Activated CD8-positive, alpha-beta memory T cell treated with anti-CD3 and anti-CD28 coated beads, Interleukin-2, amount 50 U/mL, for 24 hours (primary cell): Measurements from ENCODE around the gene OR51G1.
"Not testable (repeated sequence)": the region's sequence is repeated elsewhere in the genome, so short reads cannot be mapped to it uniquely, and the experiment has no call there.

Experiments used
- DNase-seq: peaks from one replicate; pipeline ENCODE4 v3.0.0-alpha.2; 2020; ENCODE audit errors: extremely low read depth

OR51G1 gene

GRCh38 chr11:4924239-4924638 is at the start of gene OR51G1:
Gene OR51G1 (minus strand): TSS chr11:4924339. CDS start chr11:4924339, 0 bp downstream.
- DNase-seq, result no peak

GRCh38 chr11:4962816-4963215 is 38.7 kb upstream of the OR51G1 start:
- DNase-seq, result no peak

- DNase-seq, result no peak
Measured at GRCh38 chr11:4960877-4961276, 36.7 kb upstream of the OR51G1 start.

- no peak for DNase-seq
Measured at GRCh38 chr11:4957396-4957795, 33.3 kb upstream of the OR51G1 start.

GRCh38 chr11:4955613-4956012 is 31.5 kb upstream of the OR51G1 start, which contains the start of gene OR51A2:
Gene OR51A2 (minus strand): TSS chr11:4955713. CDS start chr11:4955713, 0 bp downstream.
- not testable (repeated sequence) for DNase-seq

- no peak for DNase-seq
Measured at GRCh38 chr11:4947505-4947904, 23.4 kb upstream of the OR51G1 start, which contains the start of gene OR51A4. Gene OR51A4 (minus strand): TSS chr11:4947605. CDS start chr11:4947100, 505 bp downstream.

GRCh38 chr11:4936745-4937144 is 12.6 kb upstream of the OR51G1 start:
- no peak for DNase-seq

GRCh38 chr11:4932751-4933150 is 8.6 kb upstream of the OR51G1 start:
- DNase-seq, result no peak

GRCh38 chr11:4926608-4927007 is 2.5 kb upstream of the OR51G1 start:
- DNase-seq, result no peak

GRCh38 chr11:4922304-4922703 is 1.8 kb downstream of the OR51G1 start:
- no peak for DNase-seq

GRCh38 chr11:4921796-4922195 is 2.3 kb downstream of the OR51G1 start:
- no peak for DNase-seq

GRCh38 chr11:4919250-4919649 is 4.9 kb downstream of the OR51G1 start, which contains the start of gene OR51G2:
Gene OR51G2 (minus strand): TSS chr11:4919350. CDS start chr11:4915663, 3,687 bp downstream.
- DNase-seq, result no peak

GRCh38 chr11:4916581-4916980 is 7.6 kb downstream of the OR51G1 start:
- no peak for DNase-seq

GRCh38 chr11:4903484-4903883 is 20.7 kb downstream of the OR51G1 start, which contains the start of gene OR51A7:
Gene OR51A7 (plus strand): TSS chr11:4903783. CDS start chr11:4907370, 3,587 bp downstream.
- DNase-seq, result no peak

- DNase-seq, result no peak
Measured at GRCh38 chr11:4891996-4892640, 32.0 kb downstream of the OR51G1 start.

- no peak for DNase-seq
Measured at GRCh38 chr11:4890279-4890678, 33.9 kb downstream of the OR51G1 start.

- DNase-seq, result no peak
Measured at GRCh38 chr11:4887591-4887990, 36.5 kb downstream of the OR51G1 start.

GRCh38 chr11:4886186-4886585 is 38.0 kb downstream of the OR51G1 start:
- DNase-seq, result no peak

- no peak for DNase-seq
Measured at GRCh38 chr11:4884361-4884760, 39.8 kb downstream of the OR51G1 start.

- DNase-seq, result no peak
Measured at GRCh38 chr11:4882543-4882942, 41.6 kb downstream of the OR51G1 start.

GRCh38 chr11:4881860-4882500 is 42.2 kb downstream of the OR51G1 start, which contains the start of gene OR51T1:
Gene OR51T1 (plus strand): TSS chr11:4881900. CDS start chr11:4881900, 0 bp downstream.
- DNase-seq, result no peak

GRCh38 chr11:4881188-4881587 is 43.0 kb downstream of the OR51G1 start:
- DNase-seq, result no peak
